ENCODE measurements around the gene GJA4.
"Not testable (repeated sequence)": the region's sequence is repeated elsewhere in the genome, so short reads cannot be mapped to it uniquely, and the experiment has no call there.

Gene GJA4

DNA sequence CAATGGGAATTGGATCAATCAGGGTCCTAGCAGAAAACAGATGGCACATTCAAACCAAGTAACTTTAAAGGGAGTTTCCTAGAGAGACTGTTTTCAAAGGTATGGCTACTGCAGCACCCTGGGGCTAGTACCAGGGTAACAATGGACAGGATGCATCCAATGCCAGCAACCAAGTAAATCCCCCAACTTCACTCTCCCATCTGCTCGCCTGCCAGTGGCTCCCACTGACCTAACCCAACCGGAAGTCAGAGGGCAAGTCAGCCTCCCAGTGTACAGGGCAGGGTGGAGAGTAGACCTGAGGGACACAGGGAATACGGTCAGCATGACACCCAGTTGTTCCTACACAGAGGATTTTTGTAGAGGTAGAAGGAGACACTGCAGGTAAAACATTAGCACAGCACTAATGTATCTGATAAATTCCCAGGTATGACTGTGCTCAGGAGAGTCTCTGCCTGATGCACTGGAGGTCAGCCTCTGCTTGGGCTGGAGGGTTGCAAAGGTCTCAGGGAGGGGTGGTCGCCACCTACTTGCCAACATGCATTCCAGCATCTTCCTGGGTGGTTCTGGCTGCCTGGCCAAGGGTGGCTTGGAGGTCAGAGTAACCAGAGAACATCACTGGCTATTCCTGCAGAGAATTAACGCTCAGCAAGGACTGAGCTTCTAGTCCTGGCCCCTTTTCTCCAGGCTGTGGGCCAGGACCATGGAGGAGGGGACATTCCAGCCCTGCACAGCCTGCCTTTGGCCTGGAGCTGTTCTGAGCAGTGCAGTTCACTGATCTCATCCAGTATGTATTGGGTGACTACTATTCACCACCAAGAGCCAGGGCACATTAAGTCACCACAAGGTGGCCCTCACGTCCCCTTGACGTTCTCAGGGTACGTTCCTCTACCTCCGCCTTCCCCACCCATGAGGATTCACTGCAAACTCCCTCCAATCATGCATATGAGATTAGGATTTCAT, 5.1 kb upstream of the GJA4 start:
- DNase-seq (ENCODE audit: low read depth, low spot score), result no peak

DNA sequence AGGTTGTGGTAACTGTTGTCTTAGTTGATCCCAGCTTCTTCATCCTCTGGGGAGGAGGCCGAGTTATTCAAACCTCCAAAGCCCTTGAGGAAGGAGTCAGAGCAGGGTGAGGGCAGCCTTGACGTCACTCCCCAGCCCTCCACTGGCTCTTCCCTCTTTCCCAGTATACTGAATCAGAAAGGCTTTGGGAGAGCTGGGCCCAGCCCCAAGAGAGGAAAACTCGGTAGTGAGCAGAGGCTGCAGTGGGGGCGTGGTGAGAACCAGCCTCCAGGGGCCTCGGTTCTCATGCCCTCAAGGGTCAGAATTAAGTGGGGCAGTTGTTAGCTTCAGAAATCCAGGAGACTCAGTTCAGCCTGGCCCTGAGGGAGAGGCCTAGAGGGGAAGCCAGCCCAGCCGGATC, 1.8 kb upstream of the GJA4 start:
- no peak for DNase-seq (ENCODE audit: low read depth, low spot score)

DNA sequence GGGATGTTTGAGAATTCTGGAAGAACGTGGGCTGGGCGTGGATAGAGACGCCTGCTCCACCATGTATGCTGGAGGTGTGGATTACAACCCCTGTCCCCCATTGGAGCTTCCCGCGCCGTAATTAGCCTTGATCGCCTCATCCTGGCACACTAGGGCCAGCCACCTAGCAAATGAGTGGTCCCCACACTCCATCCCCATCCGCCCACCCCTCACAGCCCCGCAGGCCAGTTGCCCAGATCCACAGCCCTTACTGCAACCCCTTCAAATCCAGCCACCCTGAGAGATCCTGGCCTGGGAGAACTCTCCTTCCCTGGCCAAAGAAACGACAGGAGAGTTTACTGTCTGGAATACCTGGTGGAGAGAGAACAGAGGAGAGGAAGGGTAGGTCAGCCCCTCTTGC, 375 bp upstream of the GJA4 start:
- DNase-seq (ENCODE audit: low read depth, low spot score), result no peak

DNA sequence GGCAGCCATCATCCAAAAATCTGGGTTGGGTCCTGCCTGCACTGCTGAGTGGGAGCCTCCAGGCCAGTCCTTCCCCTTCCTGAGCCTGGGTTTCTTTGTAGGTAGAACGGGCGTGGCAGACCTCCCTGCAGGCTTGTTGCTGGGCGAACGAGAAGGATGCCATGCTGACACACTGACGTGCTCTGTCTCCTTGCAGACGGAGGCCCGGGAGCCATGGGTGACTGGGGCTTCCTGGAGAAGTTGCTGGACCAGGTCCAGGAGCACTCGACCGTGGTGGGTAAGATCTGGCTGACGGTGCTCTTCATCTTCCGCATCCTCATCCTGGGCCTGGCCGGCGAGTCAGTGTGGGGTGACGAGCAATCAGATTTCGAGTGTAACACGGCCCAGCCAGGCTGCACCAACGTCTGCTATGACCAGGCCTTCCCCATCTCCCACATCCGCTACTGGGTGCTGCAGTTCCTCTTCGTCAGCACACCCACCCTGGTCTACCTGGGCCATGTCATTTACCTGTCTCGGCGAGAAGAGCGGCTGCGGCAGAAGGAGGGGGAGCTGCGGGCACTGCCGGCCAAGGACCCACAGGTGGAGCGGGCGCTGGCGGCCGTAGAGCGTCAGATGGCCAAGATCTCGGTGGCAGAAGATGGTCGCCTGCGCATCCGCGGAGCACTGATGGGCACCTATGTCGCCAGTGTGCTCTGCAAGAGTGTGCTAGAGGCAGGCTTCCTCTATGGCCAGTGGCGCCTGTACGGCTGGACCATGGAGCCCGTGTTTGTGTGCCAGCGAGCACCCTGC, 1.4 kb downstream of the GJA4 start:
- DNase-seq (ENCODE audit: low read depth, low spot score), result no peak

DNA sequence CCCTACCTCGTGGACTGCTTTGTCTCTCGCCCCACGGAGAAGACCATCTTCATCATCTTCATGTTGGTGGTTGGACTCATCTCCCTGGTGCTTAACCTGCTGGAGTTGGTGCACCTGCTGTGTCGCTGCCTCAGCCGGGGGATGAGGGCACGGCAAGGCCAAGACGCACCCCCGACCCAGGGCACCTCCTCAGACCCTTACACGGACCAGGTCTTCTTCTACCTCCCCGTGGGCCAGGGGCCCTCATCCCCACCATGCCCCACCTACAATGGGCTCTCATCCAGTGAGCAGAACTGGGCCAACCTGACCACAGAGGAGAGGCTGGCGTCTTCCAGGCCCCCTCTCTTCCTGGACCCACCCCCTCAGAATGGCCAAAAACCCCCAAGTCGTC, 2.0 kb downstream of the GJA4 start:
- DNase-seq (ENCODE audit: low read depth, low spot score), result no peak

DNA sequence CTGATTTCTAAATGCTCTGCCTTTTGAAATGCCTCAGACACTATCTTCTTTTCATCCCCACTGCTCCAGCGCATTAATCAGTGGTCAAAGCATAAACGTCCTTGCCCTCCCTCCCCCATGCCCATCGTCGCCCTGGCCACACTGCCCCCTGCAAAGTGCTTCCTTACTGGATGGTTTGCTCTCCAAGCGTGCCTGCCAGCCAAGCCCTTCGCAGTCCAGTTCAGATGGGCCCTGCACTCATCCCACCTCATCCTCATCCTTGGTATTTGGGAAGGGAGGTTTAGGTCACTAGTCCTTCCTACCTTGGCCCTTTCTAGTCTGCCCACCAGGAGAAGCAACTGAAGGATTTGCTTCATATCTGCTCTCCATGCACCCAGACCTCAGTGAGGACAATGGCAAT, 3.1 kb downstream of the GJA4 start:
- DNase-seq (ENCODE audit: low read depth, low spot score), result no peak

DNA sequence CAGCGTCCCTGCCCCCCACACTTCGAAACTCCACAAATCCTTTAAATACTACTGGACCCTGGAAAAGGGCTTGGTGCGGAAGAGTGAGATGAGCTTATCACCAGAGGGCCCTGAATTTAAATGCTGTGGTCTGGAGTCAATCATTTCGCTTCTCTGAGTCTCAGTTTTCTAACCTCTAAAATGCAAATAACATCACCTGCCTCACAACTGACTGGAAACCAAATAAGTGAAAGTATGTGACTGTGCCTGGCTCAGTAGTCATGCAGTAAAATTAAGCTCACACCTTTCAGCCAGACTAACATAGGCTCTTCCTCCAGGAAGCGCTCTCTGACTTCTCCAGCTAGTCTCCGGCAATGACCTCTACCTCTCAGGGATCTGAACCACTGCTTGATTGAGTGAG, 4.2 kb downstream of the GJA4 start:
- no peak for DNase-seq (ENCODE audit: low read depth, low spot score)

DNA sequence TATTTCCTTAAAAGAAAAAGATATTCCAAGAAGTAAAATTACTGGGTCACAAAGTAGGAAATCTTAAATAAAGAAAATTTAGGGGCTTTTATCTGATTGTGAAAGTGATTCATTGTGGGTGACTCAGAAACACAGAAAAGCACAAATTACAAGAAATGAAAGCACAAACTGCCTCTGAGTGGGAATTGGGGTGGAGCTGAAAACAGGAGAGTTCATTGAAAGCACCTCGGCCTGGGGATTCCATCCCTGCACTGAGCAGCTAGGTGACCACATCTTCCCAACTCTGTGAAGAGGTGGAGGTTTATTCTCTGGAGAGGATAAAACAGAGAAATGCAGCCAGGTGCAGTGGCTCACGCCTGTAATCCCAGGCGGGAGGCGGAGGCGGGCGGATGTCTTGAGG, 7.4 kb downstream of the GJA4 start:
- DNase-seq (ENCODE audit: low read depth, low spot score), result no peak

DNA sequence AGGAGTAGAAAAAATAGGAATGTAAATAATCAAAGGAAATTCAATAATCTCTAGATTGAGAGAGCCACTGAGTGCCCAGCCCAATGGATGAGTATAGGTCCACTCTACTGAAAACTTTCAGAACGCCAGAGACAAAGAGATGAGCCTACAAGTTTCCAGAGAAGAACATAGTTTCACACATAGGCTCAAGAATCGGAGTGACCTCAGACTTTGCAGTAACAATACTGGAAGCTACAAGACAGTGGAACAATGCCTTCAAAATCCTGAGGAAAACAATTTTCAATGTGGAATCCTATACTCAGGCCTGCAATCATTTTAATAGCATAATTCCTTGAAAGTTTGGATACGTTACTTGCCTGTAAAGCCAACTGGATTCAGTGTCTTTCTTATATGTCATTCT, 11.0 kb downstream of the GJA4 start:
- DNase-seq (ENCODE audit: low read depth, low spot score), result no peak

DNA sequence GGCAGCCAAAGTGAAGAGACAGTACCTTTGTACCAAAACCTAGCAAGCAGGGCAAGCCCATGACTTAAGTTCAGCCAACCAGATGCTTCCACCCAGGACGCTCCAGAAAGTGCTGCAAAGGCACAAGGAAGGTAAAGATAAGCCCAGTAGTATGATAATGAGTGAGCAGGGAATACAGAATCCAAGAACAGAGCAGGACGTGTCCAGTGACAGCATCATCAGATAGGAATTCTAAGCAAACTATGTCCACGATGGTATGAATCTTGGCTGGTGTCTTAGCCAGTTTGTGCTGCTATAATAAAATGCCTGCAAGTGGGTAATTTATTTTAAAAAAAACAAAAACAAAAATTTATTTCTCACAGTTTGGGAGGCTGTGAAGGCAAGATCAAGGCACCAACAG, 13.6 kb downstream of the GJA4 start:
- DNase-seq (ENCODE audit: low read depth, low spot score), result no peak

DNA sequence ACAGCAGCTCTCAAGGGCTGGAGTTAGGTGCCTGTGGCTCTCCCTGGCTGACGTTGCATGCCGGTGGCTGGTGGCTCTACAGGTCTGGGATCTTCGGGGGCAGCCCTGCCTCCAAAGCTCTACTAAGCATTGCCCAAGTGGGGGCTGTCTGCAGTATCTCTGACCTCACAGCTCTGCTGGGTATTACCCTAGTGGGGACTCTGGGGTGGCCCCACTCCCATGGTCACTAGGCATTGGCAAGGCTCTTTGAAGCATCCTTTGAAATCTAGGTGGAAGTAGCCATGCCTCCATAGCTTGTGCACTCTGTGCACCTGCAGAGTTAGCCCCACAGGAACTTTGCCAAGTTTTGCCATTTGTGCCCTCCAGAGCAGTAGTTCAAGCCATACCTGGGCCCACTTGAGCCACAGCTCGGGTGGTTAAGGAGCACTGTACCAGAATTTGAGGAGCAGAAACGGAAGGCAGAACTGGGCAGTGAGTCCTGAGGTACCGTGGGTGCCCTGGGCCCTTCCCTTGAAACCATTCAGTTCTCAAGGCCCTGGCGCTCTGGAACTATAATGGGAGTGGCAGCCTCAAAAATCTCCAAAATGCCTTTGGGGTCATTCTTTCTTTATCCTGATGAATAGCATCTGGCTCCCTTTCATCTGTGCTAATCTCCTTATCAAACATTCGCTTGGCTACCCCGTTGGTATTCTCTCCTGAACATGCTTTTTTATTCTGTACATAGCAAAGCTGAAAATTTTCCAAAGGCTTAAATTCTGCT, 15.4 kb downstream of the GJA4 start:
- no peak for DNase-seq (ENCODE audit: low read depth, low spot score)

DNA sequence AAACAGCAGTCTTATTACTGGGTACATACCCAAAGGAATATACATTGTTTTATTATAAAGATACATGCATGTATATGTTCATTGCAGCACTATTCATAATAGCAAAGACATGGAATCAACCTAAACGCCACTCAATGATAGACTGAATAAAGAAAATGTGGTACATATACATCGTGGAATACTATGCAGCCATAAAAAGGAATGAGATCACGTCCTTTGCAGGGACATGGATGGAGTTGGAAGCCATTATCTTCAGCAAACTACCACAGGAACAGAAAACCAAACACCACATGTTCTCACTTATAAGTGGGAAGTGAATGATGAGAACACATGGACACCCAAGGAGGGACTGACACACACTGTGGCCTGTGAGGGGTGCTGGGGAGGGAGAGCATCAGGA, 18.0 kb downstream of the GJA4 start:
- not testable (repeated sequence) for DNase-seq (ENCODE audit: low read depth, low spot score)

DNA sequence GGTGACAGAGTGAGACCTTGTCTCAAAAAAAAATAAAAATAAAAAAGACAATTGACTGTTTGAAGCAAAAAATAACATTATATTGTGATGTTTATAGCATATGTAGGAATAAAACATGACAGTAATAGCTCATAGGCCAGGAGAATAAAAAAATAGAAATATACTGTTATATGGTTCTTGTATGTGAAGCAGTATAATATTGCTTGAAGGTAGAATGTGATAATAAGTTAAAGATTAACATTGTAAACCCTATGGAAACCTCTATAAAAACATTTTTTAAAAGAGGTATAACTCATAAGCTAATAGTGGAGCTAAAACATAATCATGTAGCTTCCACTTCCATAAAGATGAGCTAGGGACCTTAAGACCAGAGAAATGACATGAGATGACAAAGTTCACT, 23.5 kb downstream of the GJA4 start:
- no peak for DNase-seq (ENCODE audit: low read depth, low spot score)

DNA sequence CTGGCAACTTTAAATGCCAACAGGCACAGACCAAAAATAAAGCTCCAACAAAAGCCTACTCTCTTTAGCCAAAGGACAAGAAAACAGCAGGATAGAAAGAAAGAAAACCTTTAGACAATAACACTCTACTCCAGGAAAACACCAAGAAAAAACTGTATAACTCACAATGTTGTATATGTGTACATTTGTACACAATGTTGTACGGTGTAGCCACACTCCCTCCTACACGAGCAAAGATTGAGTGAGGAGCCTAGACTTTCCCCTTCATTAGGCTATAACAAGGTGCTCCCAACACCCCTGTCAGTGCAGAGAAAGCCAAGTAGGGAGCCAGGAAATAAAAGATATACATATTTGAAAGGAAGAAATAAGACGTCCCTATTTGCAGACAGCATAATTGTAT, 24.0 kb downstream of the GJA4 start:
- DNase-seq (ENCODE audit: low read depth, low spot score), result no peak

DNA sequence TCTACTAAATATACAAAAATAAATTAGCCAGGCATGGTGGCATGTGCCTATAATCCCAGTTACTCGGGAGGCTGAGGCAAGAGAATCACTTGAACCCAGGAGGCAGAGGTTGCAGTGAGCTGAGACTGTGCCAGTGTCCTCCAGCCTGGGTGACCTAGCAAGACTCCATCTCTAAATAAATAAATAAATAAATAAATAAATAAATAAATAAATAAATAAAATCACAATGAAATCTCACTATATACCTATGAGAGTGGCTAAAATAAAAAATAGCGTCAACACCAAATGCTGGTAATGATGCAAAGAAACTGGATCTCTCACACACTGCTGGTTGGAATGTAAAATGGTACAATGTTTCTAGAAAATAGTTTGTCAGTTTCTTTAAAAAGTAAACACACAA, 26.1 kb downstream of the GJA4 start:
- not testable (repeated sequence) for DNase-seq (ENCODE audit: low read depth, low spot score)

DNA sequence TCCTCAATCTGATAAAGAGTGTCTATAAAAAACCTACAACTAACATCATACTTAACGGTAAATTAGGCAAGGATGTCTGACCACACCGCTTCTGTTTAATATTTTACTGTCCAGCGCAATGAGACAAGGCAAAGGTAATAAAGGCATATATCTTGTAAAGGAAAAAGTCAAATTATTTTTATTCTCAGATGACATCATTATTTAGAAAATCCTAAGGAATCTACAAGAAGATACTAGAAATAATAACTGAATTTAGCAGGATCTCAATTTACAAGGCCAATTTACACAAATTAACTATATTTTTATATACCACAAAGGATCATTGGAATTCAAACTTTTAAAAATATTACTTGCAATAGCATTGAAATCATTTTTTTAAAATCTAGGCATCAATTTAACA, 29.4 kb downstream of the GJA4 start:
- no peak for DNase-seq (ENCODE audit: low read depth, low spot score)

DNA sequence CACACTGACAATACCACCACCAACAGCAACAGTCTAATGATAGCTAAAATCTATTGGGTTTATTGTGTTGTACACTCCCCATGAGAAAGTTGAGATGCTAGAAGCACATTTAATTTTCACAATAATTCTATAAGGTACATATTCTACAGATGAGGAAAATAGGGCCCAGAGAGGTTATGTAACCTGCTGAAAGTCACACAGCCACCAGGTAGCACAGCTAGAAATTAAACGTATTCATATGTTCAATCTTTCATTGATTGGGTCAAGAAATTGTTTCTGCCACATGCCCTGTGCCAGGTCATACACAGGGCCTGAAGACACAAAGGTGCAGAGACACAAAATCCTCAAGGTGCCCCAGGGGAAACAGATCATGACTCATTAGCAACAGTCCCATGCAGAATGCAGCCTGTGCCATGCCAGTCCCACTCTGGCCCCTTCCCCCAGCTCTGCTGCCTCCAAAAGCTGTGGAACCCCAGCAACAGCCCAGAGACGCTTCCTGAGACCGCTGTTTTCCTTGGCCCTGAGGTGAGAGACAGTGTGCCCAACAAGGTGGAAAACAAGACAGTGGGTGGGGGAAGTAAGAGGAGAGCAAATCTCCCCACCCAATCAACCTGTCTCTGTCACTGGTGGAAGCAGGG, 32.1 kb downstream of the GJA4 start:
- no peak for DNase-seq (ENCODE audit: low read depth, low spot score)

DNA sequence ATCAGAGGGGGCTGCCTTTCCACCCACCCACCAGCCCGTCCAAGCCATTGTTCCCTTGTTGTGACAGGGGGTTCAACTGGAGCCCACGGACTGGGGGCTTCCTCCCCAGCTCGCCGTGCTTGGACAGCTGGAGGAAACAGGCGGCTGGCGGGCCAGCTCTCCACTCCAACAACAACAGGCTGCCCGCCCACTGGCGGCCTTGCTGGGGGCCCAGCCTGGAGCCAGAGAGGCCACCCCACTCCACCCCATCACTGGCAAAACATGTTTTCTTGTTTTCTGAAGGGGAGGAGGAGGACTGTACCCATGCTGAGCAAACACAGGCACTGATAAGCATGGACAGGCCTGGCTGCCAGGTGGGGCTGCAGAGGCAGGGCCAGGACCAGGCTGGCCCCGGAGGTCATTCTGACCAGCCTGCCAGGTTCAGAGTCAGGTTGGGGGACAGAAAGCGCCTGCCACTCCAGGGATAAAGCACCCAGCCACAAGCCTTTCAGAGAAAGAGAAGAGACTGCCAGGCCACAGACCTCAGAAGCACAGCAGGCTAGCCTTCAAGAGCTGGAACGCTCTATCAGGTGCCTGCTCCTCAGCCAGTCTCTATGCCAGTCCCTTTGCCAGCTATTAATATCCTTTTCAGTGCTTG, 32.8 kb downstream of the GJA4 start:
- DNase-seq (ENCODE audit: low read depth, low spot score), result no peak

DNA sequence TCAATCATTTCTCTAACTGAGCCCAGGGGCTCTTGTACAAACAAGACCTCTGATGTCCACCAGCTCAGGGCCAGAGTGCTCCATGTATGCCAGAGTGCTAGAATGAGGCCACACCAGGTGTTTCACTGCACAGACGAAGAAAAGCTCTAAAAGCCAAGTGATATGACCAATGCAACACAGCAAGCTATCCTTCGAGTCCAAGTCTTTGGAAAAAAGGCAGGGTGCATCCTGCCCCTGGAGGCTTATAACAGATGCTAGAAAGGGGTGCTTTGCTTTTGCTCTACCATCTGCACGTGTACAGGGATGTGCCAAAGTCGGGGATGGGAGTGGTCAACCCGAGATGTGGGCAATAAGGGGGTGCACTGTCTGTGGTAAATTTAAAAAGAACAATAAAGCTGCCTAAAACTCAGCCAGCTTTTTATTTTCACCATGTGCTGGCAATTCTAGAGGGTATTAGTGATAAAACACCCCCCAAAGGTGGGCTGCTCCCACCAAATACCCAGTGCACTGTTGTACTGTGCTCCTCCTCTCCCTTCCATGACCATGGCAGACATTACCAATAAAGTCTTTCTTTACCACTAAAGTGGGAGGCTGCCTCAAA, 34.6 kb downstream of the GJA4 start:
- no peak for DNase-seq (ENCODE audit: low read depth, low spot score)

DNA sequence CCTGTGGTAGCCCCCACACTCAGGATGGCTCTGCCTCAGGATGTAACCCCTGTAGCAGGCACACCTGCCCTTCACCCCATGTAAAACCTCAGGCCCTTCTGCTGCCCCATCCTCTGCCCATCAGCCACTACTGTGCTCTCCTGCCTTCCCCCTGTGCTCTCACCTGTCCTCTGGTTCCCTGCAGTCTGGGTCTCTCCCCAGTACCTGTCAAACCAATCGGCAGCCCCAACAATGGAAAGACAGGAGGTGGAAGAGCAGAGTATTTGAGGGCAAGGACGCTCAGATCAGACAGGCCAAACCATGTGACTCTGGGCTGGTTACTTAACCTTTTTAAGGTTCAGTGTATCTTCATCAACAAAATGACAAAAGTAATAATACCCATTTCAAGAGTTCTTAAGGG, 35.8 kb downstream of the GJA4 start:
- DNase-seq (ENCODE audit: low read depth, low spot score), result no peak

DNA sequence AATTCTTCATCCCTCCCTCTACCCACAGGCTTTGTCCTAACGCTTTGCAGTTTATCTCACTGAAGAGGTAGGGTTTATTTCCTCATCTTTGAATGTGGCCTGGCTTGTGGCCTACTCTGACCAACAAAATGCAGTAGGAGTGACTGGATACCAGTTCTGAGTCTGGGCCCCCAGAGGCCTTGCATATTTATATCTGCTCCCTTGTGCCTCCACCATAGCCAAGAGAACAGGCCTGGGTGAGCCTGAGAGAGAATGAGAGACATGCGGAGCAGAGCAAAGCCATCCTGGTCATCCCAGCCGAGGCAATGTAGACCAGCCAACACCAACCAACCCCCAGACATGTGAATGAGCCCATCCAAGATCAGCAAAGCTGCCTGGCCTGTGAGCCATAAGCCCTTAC, 36.5 kb downstream of the GJA4 start:
- no peak for DNase-seq (ENCODE audit: low read depth, low spot score)
